ENCODE results near the gene CXCL6. TPM values are rescaled to one million over a fixed set of nuclear protein-coding genes. Genes with fewer than 3 reads are reported as not detected.

Gene CXCL6
- total RNA-seq, 1 donor from 2014 or later = not detected

DNA sequence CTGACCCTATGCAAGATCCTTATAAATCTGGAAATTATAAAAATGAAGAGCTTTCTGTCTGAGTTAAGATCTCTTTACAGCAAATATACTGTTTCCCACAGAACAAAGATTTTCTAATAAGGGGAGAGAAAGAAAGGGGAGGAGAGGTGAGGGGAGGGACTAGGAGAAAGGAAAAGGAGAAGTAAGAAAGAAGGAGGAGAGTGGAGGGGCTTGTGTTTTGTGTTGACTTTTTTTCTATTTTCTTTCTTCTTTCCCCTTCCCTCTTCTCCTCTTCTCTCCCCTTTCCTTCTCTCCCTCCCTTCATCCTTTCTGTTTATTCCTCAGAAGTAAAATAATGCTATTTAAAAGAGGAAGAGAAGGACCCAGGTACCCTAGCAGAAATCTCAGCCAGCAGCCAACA is 6.2 kb downstream of the CXCL6 start:
- intact Hi-C loops (cut with micrococcal nuclease) = no loop called here

DNA sequence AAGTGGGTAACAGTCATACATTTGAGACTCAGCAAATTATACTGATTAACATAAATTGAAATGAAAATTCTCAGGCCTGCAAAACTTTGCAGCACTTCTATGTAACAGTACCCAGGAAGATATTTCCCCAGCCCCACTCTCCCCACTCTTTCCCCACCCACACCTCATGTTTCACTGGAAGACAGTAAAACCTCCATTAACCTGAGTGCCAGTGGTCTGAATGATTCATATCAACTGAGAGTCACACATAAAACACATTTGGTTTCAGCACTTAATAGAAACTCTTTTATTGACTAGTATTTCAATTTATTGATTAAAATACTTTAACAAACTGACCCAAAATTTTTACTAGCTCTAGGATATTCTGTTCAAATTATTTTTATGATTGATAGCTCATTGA is 6.9 kb downstream of the CXCL6 start:
- intact Hi-C loops (cut with micrococcal nuclease) = no loop called here

- intact Hi-C loops (cut with micrococcal nuclease) = no loop called here
Observed at GRCh38 chr4:73844345-73844744, 7.9 kb downstream of the CXCL6 start.

DNA sequence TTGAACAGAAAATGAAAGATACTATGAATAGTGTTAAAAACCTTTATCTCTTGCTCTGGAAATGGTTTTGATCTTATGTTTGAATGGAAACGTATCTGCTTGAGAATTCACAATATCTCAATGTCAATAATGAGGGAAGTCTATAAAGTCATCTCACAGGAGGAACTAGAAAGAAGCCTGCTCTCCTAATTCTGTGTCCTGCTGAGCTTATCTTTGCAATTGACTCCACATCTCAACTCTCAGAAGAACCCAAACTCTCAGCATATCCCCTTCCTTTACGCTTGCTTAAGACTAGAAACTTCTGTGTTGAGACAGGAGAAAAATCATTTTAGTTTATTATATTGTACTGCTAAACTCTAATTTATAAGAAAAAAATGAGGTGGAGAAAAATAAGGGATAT is 8.3 kb downstream of the CXCL6 start:
- intact Hi-C loops (cut with micrococcal nuclease) = no loop called here

- intact Hi-C loops (cut with micrococcal nuclease) = no loop called here
Observed at GRCh38 chr4:73847526-73848182, 11.2 kb downstream of the CXCL6 start.

DNA sequence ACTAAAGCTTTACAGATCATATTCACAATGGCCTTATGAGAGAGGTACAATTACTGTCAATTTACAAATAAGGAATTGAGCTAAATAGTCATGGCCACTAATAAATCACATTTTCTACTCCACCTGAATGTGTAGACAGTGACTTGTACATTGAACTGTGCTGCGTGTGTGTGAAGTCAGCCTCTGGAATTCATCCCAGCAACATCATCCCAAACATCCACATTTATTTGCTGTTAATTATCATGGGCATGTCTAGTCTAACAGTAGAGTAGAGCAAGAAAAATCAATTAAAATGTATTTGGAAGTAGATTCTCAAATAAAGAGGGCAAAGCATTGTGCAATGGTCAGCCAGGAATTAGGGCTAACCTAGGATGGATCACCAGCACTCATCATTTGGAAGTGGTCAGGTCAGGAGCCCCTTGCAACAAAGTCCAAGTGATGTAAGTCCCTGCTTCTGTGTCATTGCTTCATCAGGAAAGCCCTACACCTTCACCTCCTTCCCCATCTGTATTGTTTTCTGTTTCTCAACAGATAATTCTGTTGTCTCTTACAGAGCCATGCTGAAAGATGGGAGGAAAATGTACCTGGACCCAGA is 11.8 kb downstream of the CXCL6 start:
- intact Hi-C loops (cut with micrococcal nuclease) = no loop called here

- intact Hi-C loops (cut with micrococcal nuclease) = no loop called here
Observed at GRCh38 chr4:73850261-73850970, 13.9 kb downstream of the CXCL6 start.

DNA sequence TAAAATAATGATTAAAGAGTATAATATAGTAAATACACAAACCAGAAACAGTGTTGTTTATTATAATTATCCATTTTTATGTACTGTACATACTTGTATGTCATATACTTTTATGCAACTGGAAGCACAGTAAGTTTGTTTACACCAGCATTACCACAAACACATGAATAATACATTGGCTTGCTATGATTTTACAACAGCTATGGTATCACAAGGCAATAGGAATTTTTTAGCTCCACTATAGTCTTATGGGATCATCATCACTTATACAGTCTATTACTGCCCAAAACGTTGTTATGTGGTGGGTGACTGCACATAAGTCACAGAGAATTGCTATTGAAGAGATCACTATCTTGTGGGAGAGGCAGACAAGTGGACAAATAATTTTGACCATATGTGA is 14.8 kb downstream of the CXCL6 start:
- intact Hi-C loops (cut with micrococcal nuclease) = no loop called here

GRCh38 chr4:73852771-73853170 is 16.3 kb downstream of the CXCL6 start:
- intact Hi-C loops (cut with micrococcal nuclease) = no loop called here

GRCh38 chr4:73853246-73853704 is 16.8 kb downstream of the CXCL6 start, which contains the start of gene PF4V1:
PF4V1 (plus strand) TSS chr4:73853296; CDS start chr4:73853363, 67 bp downstream.
- intact Hi-C loops (cut with micrococcal nuclease) = no loop called here

GRCh38 chr4:73853718-73854473 is 17.4 kb downstream of the CXCL6 start:
- intact Hi-C loops (cut with micrococcal nuclease) = no loop called here

- intact Hi-C loops (cut with micrococcal nuclease) = no loop called here
Observed at GRCh38 chr4:73855406-73855805, 18.9 kb downstream of the CXCL6 start.

GRCh38 chr4:73856518-73856917 is 20.0 kb downstream of the CXCL6 start:
- intact Hi-C loops (cut with micrococcal nuclease) = no loop called here

DNA sequence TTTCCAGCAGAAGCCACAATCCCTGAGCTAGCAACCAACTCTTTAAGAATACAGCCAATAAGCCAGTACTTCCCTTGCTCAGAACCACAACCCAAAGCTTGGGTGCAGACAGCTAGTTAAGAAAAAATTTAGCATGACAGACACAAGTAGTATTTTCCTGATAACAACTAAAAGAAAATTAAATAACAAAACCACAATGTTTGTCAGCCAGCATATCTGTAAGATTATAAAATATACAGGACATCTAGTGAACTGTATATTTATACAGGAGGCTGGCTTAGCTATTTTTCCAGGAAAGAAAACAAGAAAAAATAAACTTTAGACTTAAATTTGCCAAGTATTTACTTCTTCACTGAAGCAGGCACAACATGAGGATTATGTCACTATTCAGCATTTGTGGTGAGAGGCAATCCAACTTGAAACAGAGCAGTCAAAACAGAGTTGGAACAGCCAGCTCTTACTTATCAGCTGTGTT is 23.2 kb downstream of the CXCL6 start:
- intact Hi-C loops (cut with micrococcal nuclease) = no loop called here

DNA sequence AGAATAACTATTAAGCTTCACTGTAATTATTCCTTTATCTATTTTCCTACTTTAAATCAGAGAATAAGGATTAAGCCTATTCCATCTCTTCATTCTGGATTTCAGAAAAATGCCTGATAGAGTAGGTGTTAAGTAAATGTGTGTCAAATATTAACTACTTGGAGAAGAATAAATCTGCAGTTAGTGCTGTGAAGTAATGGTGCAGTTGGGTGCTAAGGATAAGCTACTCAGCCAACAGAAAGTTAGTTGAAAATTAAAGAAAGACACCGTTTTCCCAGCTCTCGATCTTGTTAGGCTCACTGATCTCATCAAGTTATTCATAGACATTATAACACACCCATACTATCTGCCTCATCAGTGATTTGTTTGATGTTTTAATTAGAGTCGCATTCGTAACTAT is 23.7 kb downstream of the CXCL6 start:
- intact Hi-C loops (cut with micrococcal nuclease) = no loop called here

GRCh38 chr4:73860917-73861316 is 24.4 kb downstream of the CXCL6 start:
- intact Hi-C loops (cut with micrococcal nuclease) = no loop called here

- intact Hi-C loops (cut with micrococcal nuclease) = no loop called here
Observed at GRCh38 chr4:73862322-73862721, 25.8 kb downstream of the CXCL6 start.

DNA sequence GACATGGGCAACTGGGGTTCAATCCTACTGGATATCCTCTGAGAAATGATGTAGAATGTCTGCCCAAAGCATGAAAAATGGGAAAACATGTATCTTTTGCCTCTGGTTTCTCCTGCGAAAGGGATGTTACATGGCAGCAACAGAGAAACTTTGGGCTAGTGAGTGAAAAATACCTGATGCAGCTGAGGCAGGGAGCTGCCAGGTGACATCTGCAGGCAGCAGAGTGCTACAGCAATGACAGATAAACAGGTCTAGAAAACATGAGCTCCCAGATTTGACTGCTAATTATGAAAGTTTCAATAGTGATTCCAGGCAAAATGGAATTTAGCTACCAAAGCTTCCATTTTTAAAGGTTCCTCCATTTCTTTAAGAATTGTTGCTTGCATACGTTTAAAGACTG is 27.9 kb downstream of the CXCL6 start:
- intact Hi-C loops (cut with micrococcal nuclease) = loop anchor here (1.0 to 2.0 kb wide), 2 partner anchors 136 to 202 kb away; no protein-coding TSS in a partner anchor

- intact Hi-C loops (cut with micrococcal nuclease) = loop anchor here (1.0 to 2.0 kb wide), 2 partner anchors 136 to 203 kb away; no protein-coding TSS in a partner anchor
Observed at GRCh38 chr4:73864961-73865360, 28.5 kb downstream of the CXCL6 start.

DNA sequence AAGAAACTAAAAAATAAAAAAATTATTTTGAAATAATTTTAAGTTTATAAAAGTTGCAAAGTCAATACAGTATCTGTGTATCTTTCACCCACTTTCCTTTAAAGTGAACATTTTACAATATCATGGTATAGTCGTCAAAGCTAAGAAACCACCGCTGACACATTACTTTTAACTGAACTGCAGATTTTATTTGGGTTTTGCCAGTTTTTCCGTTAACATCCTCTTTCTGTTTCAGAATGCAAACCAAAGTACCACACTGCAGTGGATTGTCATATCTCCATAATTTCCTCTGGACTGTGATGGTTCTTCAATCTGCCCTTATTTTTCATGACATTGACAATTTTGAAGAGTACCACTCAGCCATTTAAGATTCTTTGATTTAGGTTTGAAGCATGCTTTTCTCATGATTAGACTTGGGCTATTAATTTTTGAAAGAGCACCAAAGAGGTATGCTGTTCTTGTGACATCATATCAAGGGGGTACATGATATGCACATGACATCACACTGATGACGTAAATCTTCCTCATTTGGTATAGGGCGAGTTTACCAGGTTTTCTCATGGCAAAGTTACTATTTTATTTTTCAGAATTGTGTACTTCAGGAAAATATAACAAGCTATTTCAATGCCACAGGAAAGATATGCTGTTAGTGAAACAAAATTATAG is 29.1 kb downstream of the CXCL6 start:
- intact Hi-C loops (cut with micrococcal nuclease) = loop anchor here (2.0 kb wide), 1 partner anchor 137 kb away; no protein-coding TSS in a partner anchor

DNA sequence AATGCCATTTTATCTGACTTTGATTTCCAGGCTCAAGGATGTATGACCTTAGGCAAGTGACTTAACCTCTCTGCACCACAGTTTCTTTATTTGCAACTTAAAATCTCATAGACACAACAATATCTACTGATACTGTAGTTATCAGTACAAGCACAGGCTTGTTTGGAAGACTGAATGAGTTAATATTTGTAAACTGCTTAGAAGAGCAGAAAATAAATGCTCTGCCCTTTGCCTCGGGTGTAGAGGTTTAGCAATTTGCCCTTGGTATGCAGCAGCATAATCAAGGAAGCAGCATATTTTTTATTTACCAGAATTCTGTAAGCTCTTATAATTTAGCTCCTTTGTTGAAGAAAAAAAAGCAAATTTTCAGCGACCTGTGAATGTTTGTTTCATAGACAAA is 29.8 kb downstream of the CXCL6 start:
- intact Hi-C loops (cut with micrococcal nuclease) = no loop called here

All from T-helper 1 cell treated with Interleukin-12 subunit alpha and Interleukin-12 subunit beta and Interleukin-4 antibody, amounts not matched to agents 30 ng/mL and 1 ng/mL, for 36 hours (primary cell).